H1 (cell line): ENCODE data around the gene JAG1. TPM values are rescaled to one million over a fixed set of nuclear protein-coding genes. Genes with fewer than 3 reads are reported as not detected.

Experiments
- CTCF ChIA-PET: fragments of 300-600 bp; sonication (Branson Sonifier 250); formaldehyde crosslinking; loops from one replicate; lab custom pipeline; 2021; ENCODE audit not compliant: partially characterized antibody; lab: Charles Lee
- POLR2A ChIA-PET: fragments of 300-600 bp; sonication (Branson Sonifier 250); formaldehyde crosslinking; loops from one replicate; lab custom pipeline; 2021; ENCODE audit warnings: inconsistent platforms; ENCODE audit not compliant: partially characterized antibody; lab: Charles Lee
- DNase-seq, 2 experiments: peaks; one replicate each; pipeline versions ENCODE4 v3.0.0 to v3.0.0-alpha.2; 2010 to 2022; ENCODE audit warnings: low spot score in 2 of 2, low read depth in 1 of 2, mixed read lengths in 1 of 2
- FAIRE-seq: peaks from 2 replicates; lab custom pipeline; 2011; peaks lifted over from hg19 to GRCh38; lab: Jason Lieb, UNC
- H2AFZ ChIP-seq: 2 replicates; pipeline ENCODE4 v1.8.1; 2012; ENCODE audit warnings: low read length, inconsistent platforms
- H2AK5ac ChIP-seq: 2 replicates; pipeline ENCODE4 v1.6.1; 2013; ENCODE audit warnings: low read depth, low read length
- H2BK120ac ChIP-seq: replicated peaks from 2 replicates; pipeline ENCODE3; 2013; ENCODE audit warnings: low read depth, low read length, inconsistent platforms
- H2BK12ac ChIP-seq: 2 replicates; pipeline ENCODE4 v1.6.1; 2013; ENCODE audit warnings: low read depth, low read length
- H2BK15ac ChIP-seq: 2 replicates; pipeline ENCODE4 v1.6.1; 2013; ENCODE audit warnings: low read length
- H2BK20ac ChIP-seq: 2 replicates; pipeline ENCODE4 v1.6.1; 2013; ENCODE audit warnings: low read length
- H2BK5ac ChIP-seq: 2 replicates; pipeline ENCODE4 v1.6.1; 2013; ENCODE audit warnings: low read depth, low read length
- H3K14ac ChIP-seq: 2 replicates; pipeline ENCODE4 v1.6.1; 2013; ENCODE audit warnings: inconsistent platforms; ENCODE audit not compliant: insufficient read length
- H3K18ac ChIP-seq: 2 replicates; pipeline ENCODE4 v1.6.1; 2013; ENCODE audit warnings: low read length; ENCODE audit errors: extremely low read depth
- H3K23ac ChIP-seq: 2 replicates; pipeline ENCODE4 v1.6.1; 2013; ENCODE audit warnings: inconsistent platforms; ENCODE audit not compliant: insufficient read length
- H3K23me2 ChIP-seq: 2 replicates; pipeline ENCODE4 v1.6.1; 2013; ENCODE audit warnings: low read depth, low read length
- H3K27ac ChIP-seq: 2 replicates; pipeline ENCODE4 v1.6.1; 2011; ENCODE audit warnings: low read depth, low read length, inconsistent platforms
- H3K27me3 ChIP-seq, 4 experiments: replicated peaks in 1 of 4; 1 replicate in 1 of 4; 2 replicates in 3 of 4; pipeline versions ENCODE4 v1.6.1 to v1.8.1; 2011 to 2013; ENCODE audit warnings: low read length in 3 of 4, mild to moderate bottlenecking in 3 of 4, inconsistent platforms in 2 of 4, mixed read lengths in 2 of 4, moderate library complexity in 1 of 4; ENCODE audit not compliant: control insufficient read depth in 3 of 4, insufficient read depth in 3 of 4; ENCODE audit errors: extremely low read depth in 1 of 4
- H3K36me3 ChIP-seq, 4 experiments: 2 replicates each; pipeline versions ENCODE4 v1.6.1 to v1.8.1; 2011 to 2013; ENCODE audit warnings: mild to moderate bottlenecking in 4 of 4, low read length in 3 of 4, moderate library complexity in 2 of 4, control low read depth in 1 of 4, inconsistent platforms in 1 of 4; ENCODE audit not compliant: insufficient read depth in 4 of 4, control insufficient read depth in 2 of 4
- H3K4ac ChIP-seq: replicated peaks from 2 replicates; pipeline ENCODE3; 2013; ENCODE audit warnings: low read length, low read depth, mixed read lengths, inconsistent platforms; ENCODE audit not compliant: insufficient read length
- H3K4me1 ChIP-seq, 4 experiments: replicated peaks in 1 of 4; 1 replicate in 1 of 4; 2 replicates in 3 of 4; pipeline versions ENCODE4 v1.6.1 to v1.8.1; 2011 to 2013; ENCODE audit warnings: low read length in 3 of 4, inconsistent platforms in 2 of 4, mixed read lengths in 1 of 4; ENCODE audit not compliant: insufficient read depth in 4 of 4, control insufficient read depth in 3 of 4
- H3K4me2 ChIP-seq, 2 experiments: 2 replicates each; pipeline versions ENCODE4 v1.6.1 to v1.8.1; 2011 to 2013; ENCODE audit warnings: low read depth in 2 of 2, low read length in 2 of 2, control low read depth in 1 of 2, inconsistent platforms in 1 of 2, mild to moderate bottlenecking in 1 of 2; ENCODE audit not compliant: insufficient read depth in 1 of 2
- H3K4me3 ChIP-seq, 4 experiments: fragments of 200-600, 300-600 bp in 1 of 4; sonication (generic), shearing (Covaris generic), sonication (Bioruptor Twin) in 1 of 4; 2 replicates each; pipeline versions ENCODE4 v1.5.1 to v1.8.1; 2011 to 2016; ENCODE audit warnings: low read length in 4 of 4, low read depth in 3 of 4, control low read depth in 2 of 4, inconsistent platforms in 2 of 4, mild to moderate bottlenecking in 2 of 4, mixed read lengths in 1 of 4, moderate library complexity in 1 of 4; ENCODE audit not compliant: insufficient read depth in 2 of 4; ENCODE audit errors: extremely low read depth in 1 of 4
- H3K56ac ChIP-seq: replicated peaks from 2 replicates; pipeline ENCODE3; 2013; ENCODE audit warnings: low read depth, mild to moderate bottlenecking, mixed read lengths, low read length, inconsistent platforms; ENCODE audit not compliant: insufficient read length
- H3K79me1 ChIP-seq: 2 replicates; pipeline ENCODE4 v1.6.1; 2013; ENCODE audit warnings: low read depth, low read length, control low read depth
- H3K79me2 ChIP-seq, 2 experiments: 2 replicates each; pipeline versions ENCODE4 v1.6.1 to v1.8.1; 2012 to 2013; ENCODE audit warnings: low read length in 2 of 2, mild to moderate bottlenecking in 2 of 2, inconsistent platforms in 1 of 2; ENCODE audit not compliant: insufficient read depth in 2 of 2, control insufficient read depth in 1 of 2
- H3K9ac ChIP-seq, 4 experiments: replicated peaks in 1 of 4; 1 replicate in 1 of 4; 2 replicates in 3 of 4; pipeline versions ENCODE4 v1.6.1 to v1.8.1; 2011 to 2013; ENCODE audit warnings: low read depth in 3 of 4, low read length in 3 of 4, control low read depth in 2 of 4, mild to moderate bottlenecking in 2 of 4, moderate library complexity in 2 of 4, inconsistent platforms in 1 of 4; ENCODE audit errors: extremely low read depth in 1 of 4
- H3K9me3 ChIP-seq, 2 experiments: 2 replicates each; pipeline versions ENCODE4 v1.6.1 to v1.8.1; 2012 to 2013; ENCODE audit warnings: mild to moderate bottlenecking in 2 of 2, moderate library complexity in 2 of 2, control low read depth in 1 of 2, inconsistent platforms in 1 of 2, low read depth in 1 of 2, low read length in 1 of 2, mixed read lengths in 1 of 2; ENCODE audit not compliant: insufficient read depth in 2 of 2
- H4K20me1 ChIP-seq, 2 experiments: replicated peaks in 1 of 2; 2 replicates each; pipeline versions ENCODE3 to v1.8.1; 2011 to 2013; ENCODE audit warnings: inconsistent platforms in 2 of 2, low read length in 2 of 2, mild to moderate bottlenecking in 1 of 2; ENCODE audit not compliant: insufficient read depth in 2 of 2, control insufficient read depth in 1 of 2
- H4K5ac ChIP-seq: 2 replicates; pipeline ENCODE4 v1.6.1; 2013; ENCODE audit warnings: low read length, low read depth, mixed read lengths, inconsistent platforms; ENCODE audit not compliant: insufficient read length
- H4K8ac ChIP-seq: 2 replicates; pipeline ENCODE4 v1.8.0; 2013; ENCODE audit warnings: mild to moderate bottlenecking, moderate library complexity, low read length, inconsistent platforms; ENCODE audit not compliant: insufficient read depth; ENCODE audit errors: extremely low read depth
- H4K91ac ChIP-seq: replicated peaks from 2 replicates; pipeline ENCODE3; 2013; ENCODE audit warnings: low read length, mixed read lengths, inconsistent platforms; ENCODE audit not compliant: insufficient read length
- CEBPB ChIP-seq: IDR thresholded peaks from 2 replicates; pipeline ENCODE4 v1.6.1; 2012; ENCODE audit warnings: low read depth, low read length
- RXRA ChIP-seq: IDR thresholded peaks from 2 replicates; pipeline ENCODE4 v1.6.1; 2011; ENCODE audit warnings: low read depth, mild to moderate bottlenecking, low read length, moderate library complexity; ENCODE audit not compliant: insufficient read depth
- WGBS, 2 experiments: shearing (Covaris generic) in 1 of 2; methylation state at CpG; one replicate each; pipeline versions ENCODE4 v1.1.6 to v1.1.7; 2013 to 2015; ENCODE audit warnings: low lambda C conversion rate in 2 of 2, mixed read lengths in 2 of 2, inconsistent platforms in 1 of 2, low coverage in 1 of 2, missing lambda C conversion rate in 1 of 2; ENCODE audit not compliant: insufficient replicate concordance in 2 of 2, insufficient coverage in 1 of 2, insufficient read length in 1 of 2; ENCODE audit errors: extremely low coverage in 1 of 2, missing lambda C conversion rate in 1 of 2; 5-methylcytosine and 5-hydroxymethylcytosine counted together
- polyA plus RNA-seq, 7 experiments: library from polyadenylated mRNA; depleted of rRNA in 3 of 7; stranded (reverse) in 5 of 7; unstranded in 2 of 7; fragments of >200 nt in 5 of 7; fragments of 200-250 nt in 2 of 7; gene quantifications; 1 replicate in 5 of 7; 2 replicates in 1 of 7; 4 replicates in 1 of 7; pipeline versions ENCODE4 v1.2.1 to v1.2.3, GENCODE V29; 2011 to 2013; ENCODE audit warnings: missing spikeins in 2 of 7, mixed read lengths in 2 of 7
- total RNA-seq: library from RNA; stranded (reverse); fragmentation: NEBNext Ultra II Directional; extraction: Animal tissue kit (Norgen Biotek cat#: 25700); gene quantifications from 2 replicates; pipeline ENCODE4 v1.2.1, GENCODE V29; 2021
- TF ChIP-seq, protein P1 (sequence below): IDR thresholded peaks from 2 replicates; pipeline ENCODE4 v1.6.1; 2012; ENCODE audit warnings: low read length, inconsistent platforms

JAG1 gene
- total and polyA plus RNA-seq, 2 of the 8 experiments (the other 6 are each of a cell fraction or from before 2014, with no cell fraction given) = 13.5 to 27.3 TPM

DNA sequence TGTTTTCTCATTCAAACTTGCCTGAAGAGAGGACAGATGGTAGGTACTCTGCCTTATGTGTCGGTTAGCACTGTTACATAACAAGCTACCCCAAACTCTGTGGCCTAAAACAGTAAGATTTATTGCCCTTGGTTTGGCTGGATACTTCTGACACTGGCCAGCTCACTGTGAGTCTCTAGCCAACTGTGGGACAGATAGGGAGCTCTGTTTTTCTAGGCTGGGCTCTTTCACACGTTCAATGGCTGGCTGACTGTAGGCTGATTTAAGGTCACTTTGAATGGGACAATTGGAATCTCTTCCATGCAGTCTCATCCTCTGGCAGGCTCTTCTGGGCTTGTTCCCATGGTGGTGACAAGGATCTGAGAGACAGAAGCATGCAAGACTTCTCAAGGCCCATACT is 39.4 kb upstream of the JAG1 start:
- H2BK5ac ChIP-seq = no peak overlapping the region
- DNase-seq (no peak), FAIRE-seq (no peak)
- H2AK5ac ChIP-seq = no peak overlapping the region
- H4K8ac ChIP-seq = no peak overlapping the region
- no peak overlapping the region for H3K27ac ChIP-seq
- no peak overlapping the region for H3K14ac ChIP-seq
- H4K91ac ChIP-seq = no peak overlapping the region
- H3K9me3 ChIP-seq = no peaks in the 10 kb centered on the region
- no peak overlapping the region for H2BK12ac ChIP-seq
- no peak overlapping the region for H3K56ac ChIP-seq
- 0 out of 2 replicates have a peak overlapping the region, but pooled peaks have one; percentile 3 for H2AFZ ChIP-seq
- H3K4me2 ChIP-seq = no peak overlapping the region
- H3K23ac ChIP-seq = no peak overlapping the region
- H3K23me2 ChIP-seq = peaks cover 3% of the 10 kb centered on the region; the same call in 1 of the 2 replicates
- H2BK15ac ChIP-seq = no peak overlapping the region
- H2BK120ac ChIP-seq = no peak overlapping the region
- WGBS, 2 experiments = 90% methylated on average over 2 of the region's 2 CpGs; no CpG with 5 or more reads in 1 of the 2 experiments
- H3K36me3 ChIP-seq = no peaks in the 10 kb centered on the region
- H3K27me3 ChIP-seq = no peaks in the 10 kb centered on the region
- no peak overlapping the region for H3K9ac ChIP-seq
- H2BK20ac ChIP-seq = no peak overlapping the region
- H3K4me3 ChIP-seq = no peak overlapping the region
- ChIA-PET CTCF (interaction anchor here (0.9 to 1.0 kb wide), 2 partner anchors 9 to 17 kb away, joined by 3 to 5 read pairs; no protein-coding TSS in a partner anchor), POLR2A (no interaction called here)
- no peak overlapping the region for H3K4ac ChIP-seq
- peaks cover 0 to 4% (median 1%) of the 10 kb centered on the region in 4 experiments; a peak in 2 of 7 replicates for H3K4me1 ChIP-seq
- H4K5ac ChIP-seq = no peak overlapping the region
- H3K18ac ChIP-seq = no peak overlapping the region
- H3K79me1 ChIP-seq = no peaks in the 10 kb centered on the region
- no peaks in the 10 kb centered on the region for H3K79me2 ChIP-seq
- H4K20me1 ChIP-seq = no peaks in the 10 kb centered on the region
- TF ChIP-seq RXRA (no peak), CEBPB (no peak)
- TF ChIP-seq, protein P1, sequence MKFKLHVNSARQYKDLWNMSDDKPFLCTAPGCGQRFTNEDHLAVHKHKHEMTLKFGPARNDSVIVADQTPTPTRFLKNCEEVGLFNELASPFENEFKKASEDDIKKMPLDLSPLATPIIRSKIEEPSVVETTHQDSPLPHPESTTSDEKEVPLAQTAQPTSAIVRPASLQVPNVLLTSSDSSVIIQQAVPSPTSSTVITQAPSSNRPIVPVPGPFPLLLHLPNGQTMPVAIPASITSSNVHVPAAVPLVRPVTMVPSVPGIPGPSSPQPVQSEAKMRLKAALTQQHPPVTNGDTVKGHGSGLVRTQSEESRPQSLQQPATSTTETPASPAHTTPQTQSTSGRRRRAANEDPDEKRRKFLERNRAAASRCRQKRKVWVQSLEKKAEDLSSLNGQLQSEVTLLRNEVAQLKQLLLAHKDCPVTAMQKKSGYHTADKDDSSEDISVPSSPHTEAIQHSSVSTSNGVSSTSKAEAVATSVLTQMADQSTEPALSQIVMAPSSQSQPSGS = no peak
